Measurements from ENCODE around the gene PRKAG2.

DNA sequence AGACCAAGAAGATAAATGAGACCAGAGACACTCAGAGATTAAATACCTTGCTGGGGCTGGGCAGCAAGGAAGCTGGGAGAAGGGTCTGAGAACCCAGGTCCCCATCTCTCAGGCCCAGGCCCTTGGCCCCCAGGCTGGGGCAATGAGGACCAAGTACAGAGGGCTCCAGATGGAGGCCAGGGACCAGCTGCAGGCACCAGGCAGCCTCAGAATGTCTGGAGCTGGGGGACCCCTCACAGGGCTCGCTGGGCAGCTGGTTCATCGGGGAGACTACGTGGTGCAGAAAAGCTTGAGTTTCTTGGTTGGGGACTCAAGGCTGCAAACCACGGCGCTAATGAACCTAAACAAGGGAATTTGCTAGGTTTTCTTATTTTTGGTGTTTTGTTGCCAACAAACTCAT lies 75.6 kb downstream of the PRKAG2 start:
- TF ChIP-seq, protein P1, sequence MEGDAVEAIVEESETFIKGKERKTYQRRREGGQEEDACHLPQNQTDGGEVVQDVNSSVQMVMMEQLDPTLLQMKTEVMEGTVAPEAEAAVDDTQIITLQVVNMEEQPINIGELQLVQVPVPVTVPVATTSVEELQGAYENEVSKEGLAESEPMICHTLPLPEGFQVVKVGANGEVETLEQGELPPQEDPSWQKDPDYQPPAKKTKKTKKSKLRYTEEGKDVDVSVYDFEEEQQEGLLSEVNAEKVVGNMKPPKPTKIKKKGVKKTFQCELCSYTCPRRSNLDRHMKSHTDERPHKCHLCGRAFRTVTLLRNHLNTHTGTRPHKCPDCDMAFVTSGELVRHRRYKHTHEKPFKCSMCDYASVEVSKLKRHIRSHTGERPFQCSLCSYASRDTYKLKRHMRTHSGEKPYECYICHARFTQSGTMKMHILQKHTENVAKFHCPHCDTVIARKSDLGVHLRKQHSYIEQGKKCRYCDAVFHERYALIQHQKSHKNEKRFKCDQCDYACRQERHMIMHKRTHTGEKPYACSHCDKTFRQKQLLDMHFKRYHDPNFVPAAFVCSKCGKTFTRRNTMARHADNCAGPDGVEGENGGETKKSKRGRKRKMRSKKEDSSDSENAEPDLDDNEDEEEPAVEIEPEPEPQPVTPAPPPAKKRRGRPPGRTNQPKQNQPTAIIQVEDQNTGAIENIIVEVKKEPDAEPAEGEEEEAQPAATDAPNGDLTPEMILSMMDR (IDR thresholded peaks at IDR 0.05; ENCODE audit: low read depth, low read length) = no peak
- TF ChIP-seq, protein P2, sequence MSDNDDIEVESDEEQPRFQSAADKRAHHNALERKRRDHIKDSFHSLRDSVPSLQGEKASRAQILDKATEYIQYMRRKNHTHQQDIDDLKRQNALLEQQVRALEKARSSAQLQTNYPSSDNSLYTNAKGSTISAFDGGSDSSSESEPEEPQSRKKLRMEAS (IDR thresholded peaks at IDR 0.05; ENCODE audit: low read depth, low read length) = no peak

Measured in NB4 (cell line).